Neural cell (in vitro differentiated cells): Measurements from ENCODE around the gene GMDS. TPM values are rescaled to one million over a fixed set of nuclear protein-coding genes. Genes with fewer than 3 reads are reported as not detected.

Experiments
- H2AFZ ChIP-seq: fragments of 200-600, 300-800 bp; sonication (generic), shearing (Covaris generic); 2 replicates; pipeline ENCODE4 v1.6.0; 2014; ENCODE audit warnings: low read depth, mild to moderate bottlenecking, antibody characterized with exemption, low read length, moderate library complexity
- H3F3A ChIP-seq: fragments of 200-600 bp; shearing (Covaris generic); 2 replicates; pipeline ENCODE4 v1.6.1; 2016; ENCODE audit warnings: mild to moderate bottlenecking, moderate library complexity, mixed read lengths, antibody characterized with exemption, low read length; ENCODE audit not compliant: insufficient read depth, poor library complexity, severe bottlenecking
- H3K27ac ChIP-seq: fragments of 200-600, 300-800 bp; sonication (generic), shearing (Covaris generic); 2 replicates; pipeline ENCODE4 v1.5.1; 2014; ENCODE audit warnings: mild to moderate bottlenecking, low read length, moderate library complexity
- H3K27me3 ChIP-seq: fragments of 300-800, 200-600 bp; sonication (generic), shearing (Covaris generic); 2 replicates; pipeline ENCODE4 v1.6.0; 2014; ENCODE audit warnings: mild to moderate bottlenecking, low read depth, low read length, moderate library complexity; ENCODE audit not compliant: insufficient read depth
- H3K36me3 ChIP-seq: fragments of 300-800, 200-600 bp; sonication (generic), shearing (Covaris generic); 2 replicates; pipeline ENCODE4 v1.5.1; 2014; ENCODE audit warnings: mild to moderate bottlenecking, antibody characterized with exemption, low read length, moderate library complexity; ENCODE audit not compliant: insufficient read depth
- H3K4me2 ChIP-seq: fragments of 300-800, 200-600 bp; sonication (generic), shearing (Covaris generic); 2 replicates; pipeline ENCODE4 v1.6.0; 2014; ENCODE audit warnings: mild to moderate bottlenecking, low read length
- H3K4me3 ChIP-seq: fragments of 300-800, 200-600 bp; sonication (generic), shearing (Covaris generic); 2 replicates; pipeline ENCODE4 v1.5.1; 2014; ENCODE audit warnings: mild to moderate bottlenecking, low read length, moderate library complexity
- H3K79me2 ChIP-seq: fragments of 200-600 bp; shearing (Covaris generic); replicated peaks from 2 replicates; pipeline ENCODE4 v1.6.0; 2014; ENCODE audit warnings: mild to moderate bottlenecking, low read length, moderate library complexity; ENCODE audit not compliant: insufficient read depth
- H3K9ac ChIP-seq: fragments of 300-800, 200-600 bp; sonication (generic), shearing (Covaris generic); 2 replicates; pipeline ENCODE4 v1.6.1; 2016; ENCODE audit warnings: mild to moderate bottlenecking, low read length, mixed read lengths
- H3K9me2 ChIP-seq: fragments of 200-600 bp; shearing (Covaris generic); 2 replicates; pipeline ENCODE4 v1.6.1; 2016; ENCODE audit warnings: mild to moderate bottlenecking, low read length, mixed read lengths; ENCODE audit not compliant: insufficient read depth
- H3K9me3 ChIP-seq: fragments of 200-600, 300-800 bp; sonication (generic), shearing (Covaris generic); 2 replicates; pipeline ENCODE4 v1.6.1; 2016; ENCODE audit warnings: mild to moderate bottlenecking, mixed run types, low read length, moderate library complexity, mixed read lengths
- H4K20me1 ChIP-seq: fragments of 200-600 bp; shearing (Covaris generic); 2 replicates; pipeline ENCODE4 v1.6.1; 2016; ENCODE audit warnings: mild to moderate bottlenecking, mixed run types; ENCODE audit not compliant: insufficient read depth
- EZH2 ChIP-seq: fragments of 200-600, 300-800 bp; shearing (Covaris generic), sonication (generic); IDR thresholded peaks from 2 replicates; pipeline ENCODE4 v1.6.1; 2014; ENCODE audit warnings: antibody characterized with exemption, low read length, borderline replicate concordance, mild to moderate bottlenecking; ENCODE audit not compliant: insufficient read depth, poor library complexity, severe bottlenecking
- POLR2AphosphoS5 ChIP-seq: IDR thresholded peaks from 2 replicates; pipeline ENCODE4 v1.6.1; 2012
- RAD21 ChIP-seq: fragments of 450-650 bp; conservative IDR thresholded peaks from 2 replicates; pipeline ENCODE4 v1.6.1; 2014; ENCODE audit warnings: antibody characterized with exemption, mild to moderate bottlenecking, moderate library complexity
- polyA plus RNA-seq: library from polyadenylated mRNA; depleted of rRNA; stranded (reverse); fragments of >200 nt; gene quantifications from 2 replicates; pipeline ENCODE4 v1.2.3, GENCODE V29; 2014
- TF ChIP-seq, protein P1 (sequence below): IDR thresholded peaks from 2 replicates; pipeline ENCODE4 v1.6.1; 2012; ENCODE audit warnings: borderline replicate concordance

The GMDS gene
- polyA plus RNA-seq, 1 donor from 2014 or later = 11.4 TPM

DNA sequence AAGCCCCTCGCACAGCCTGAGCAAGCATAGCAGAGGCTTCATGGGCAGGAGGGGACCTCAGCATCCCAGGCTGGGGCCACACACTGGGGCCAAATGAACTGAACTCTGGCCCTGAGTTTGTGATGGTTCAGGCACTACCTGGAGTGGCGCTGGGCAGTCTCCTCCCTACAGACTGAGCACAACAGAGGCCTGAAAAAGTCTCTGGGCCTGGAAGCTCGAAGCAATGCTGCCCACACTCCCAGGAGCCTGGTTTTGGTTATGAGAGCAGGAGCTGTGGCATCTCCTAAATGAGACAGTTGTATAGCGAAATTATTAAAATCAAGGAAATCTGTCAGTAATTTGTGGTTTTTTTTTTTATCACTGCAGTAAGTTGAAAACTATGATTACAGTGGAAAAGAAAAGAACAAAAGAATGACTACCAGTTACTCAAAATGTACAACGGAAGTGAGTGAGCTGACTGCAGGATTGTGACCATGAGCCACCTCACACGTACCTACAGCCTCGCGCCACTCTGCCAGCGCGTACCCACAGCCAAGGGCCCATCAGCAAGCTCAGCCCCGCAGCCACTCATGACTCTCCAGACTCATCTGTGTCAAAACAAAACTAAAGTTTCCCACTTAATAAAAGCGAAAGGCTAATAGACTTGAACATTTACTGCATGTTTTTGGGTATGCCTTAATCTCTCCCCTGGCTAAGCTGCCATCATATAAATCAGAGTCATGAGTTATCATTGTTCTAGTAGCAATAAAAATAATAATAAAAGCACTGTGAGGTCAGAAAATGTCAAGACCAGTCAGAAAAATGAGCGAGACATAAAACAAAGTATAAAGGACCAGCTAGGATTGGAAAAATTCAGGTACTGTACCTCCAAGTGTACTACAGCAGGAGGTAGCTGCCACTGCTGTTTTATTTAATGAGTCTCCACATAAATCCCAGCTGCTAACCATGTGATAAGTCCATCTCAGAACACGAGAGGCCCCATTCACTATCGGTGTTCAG is 458.7 kb downstream of the GMDS start:
- Histone ChIP-seq H2AFZ (no peak overlapping the region), H3K9me2 (no peaks in the 10 kb centered on the region), H3F3A (no peaks in the 10 kb centered on the region), H3K79me2 (no peaks in the 10 kb centered on the region), H3K4me3 (no peak overlapping the region), H3K27ac (no peak overlapping the region), H3K9me3 (no peaks in the 10 kb centered on the region), H4K20me1 (no peaks in the 10 kb centered on the region), H3K9ac (no peak overlapping the region), H3K36me3 (no peaks in the 10 kb centered on the region), H3K4me2 (no peak overlapping the region), H3K27me3 (no peaks in the 10 kb centered on the region)
- TF ChIP-seq EZH2 (no peak), POLR2AphosphoS5 (no peak), RAD21 (no peak)
- TF ChIP-seq, protein P1, sequence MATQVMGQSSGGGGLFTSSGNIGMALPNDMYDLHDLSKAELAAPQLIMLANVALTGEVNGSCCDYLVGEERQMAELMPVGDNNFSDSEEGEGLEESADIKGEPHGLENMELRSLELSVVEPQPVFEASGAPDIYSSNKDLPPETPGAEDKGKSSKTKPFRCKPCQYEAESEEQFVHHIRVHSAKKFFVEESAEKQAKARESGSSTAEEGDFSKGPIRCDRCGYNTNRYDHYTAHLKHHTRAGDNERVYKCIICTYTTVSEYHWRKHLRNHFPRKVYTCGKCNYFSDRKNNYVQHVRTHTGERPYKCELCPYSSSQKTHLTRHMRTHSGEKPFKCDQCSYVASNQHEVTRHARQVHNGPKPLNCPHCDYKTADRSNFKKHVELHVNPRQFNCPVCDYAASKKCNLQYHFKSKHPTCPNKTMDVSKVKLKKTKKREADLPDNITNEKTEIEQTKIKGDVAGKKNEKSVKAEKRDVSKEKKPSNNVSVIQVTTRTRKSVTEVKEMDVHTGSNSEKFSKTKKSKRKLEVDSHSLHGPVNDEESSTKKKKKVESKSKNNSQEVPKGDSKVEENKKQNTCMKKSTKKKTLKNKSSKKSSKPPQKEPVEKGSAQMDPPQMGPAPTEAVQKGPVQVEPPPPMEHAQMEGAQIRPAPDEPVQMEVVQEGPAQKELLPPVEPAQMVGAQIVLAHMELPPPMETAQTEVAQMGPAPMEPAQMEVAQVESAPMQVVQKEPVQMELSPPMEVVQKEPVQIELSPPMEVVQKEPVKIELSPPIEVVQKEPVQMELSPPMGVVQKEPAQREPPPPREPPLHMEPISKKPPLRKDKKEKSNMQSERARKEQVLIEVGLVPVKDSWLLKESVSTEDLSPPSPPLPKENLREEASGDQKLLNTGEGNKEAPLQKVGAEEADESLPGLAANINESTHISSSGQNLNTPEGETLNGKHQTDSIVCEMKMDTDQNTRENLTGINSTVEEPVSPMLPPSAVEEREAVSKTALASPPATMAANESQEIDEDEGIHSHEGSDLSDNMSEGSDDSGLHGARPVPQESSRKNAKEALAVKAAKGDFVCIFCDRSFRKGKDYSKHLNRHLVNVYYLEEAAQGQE = no peak

DNA sequence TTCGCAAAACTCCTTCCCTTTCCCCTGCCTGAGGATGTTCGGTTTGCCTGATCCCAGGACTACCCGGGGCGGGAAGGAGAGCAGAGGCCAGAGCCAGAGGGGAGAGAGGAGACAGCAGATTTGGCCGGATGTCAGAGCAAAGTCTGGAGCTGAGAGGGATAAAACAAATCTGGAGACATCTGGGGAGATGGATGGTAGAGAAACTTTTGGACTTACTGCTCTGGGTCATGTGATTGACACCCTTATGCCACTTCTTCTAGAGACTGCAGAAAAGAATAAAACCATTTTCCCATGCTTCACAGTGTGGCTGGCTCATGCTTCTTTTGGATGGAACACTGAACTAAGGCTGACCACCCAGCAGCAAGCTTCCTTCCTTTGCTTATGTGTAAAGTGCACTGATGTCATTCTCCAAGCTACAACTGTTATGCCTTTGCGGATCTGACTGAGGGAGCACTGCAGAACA is 461.0 kb downstream of the GMDS start:
- H3K79me2 ChIP-seq = no peaks in the 10 kb centered on the region
- H4K20me1 ChIP-seq = no peaks in the 10 kb centered on the region
- TF ChIP-seq EZH2 = no peak
- TF ChIP-seq, protein P1 = no peak
- H2AFZ ChIP-seq = no peak overlapping the region
- no peak overlapping the region for H3K4me3 ChIP-seq
- H3K9me2 ChIP-seq = no peaks in the 10 kb centered on the region
- no peak overlapping the region for H3K27ac ChIP-seq
- H3K9me3 ChIP-seq = no peaks in the 10 kb centered on the region
- H3K27me3 ChIP-seq = no peaks in the 10 kb centered on the region
- H3K4me2 ChIP-seq = no peak overlapping the region
- H3K9ac ChIP-seq = no peak overlapping the region
- no peaks in the 10 kb centered on the region for H3F3A ChIP-seq
- H3K36me3 ChIP-seq = no peaks in the 10 kb centered on the region
